B cell (primary cell): ENCODE measurements around the gene SLC26A8. TPM values are rescaled to one million over a fixed set of nuclear protein-coding genes. Genes with fewer than 3 reads are reported as not detected.

Experiments
- ATAC-seq: fragments of 200-7000 bp; cut with Tn5 transposase; one replicate; pipeline ENCODE4 v1.10.0; 2021; ENCODE audit warnings: low read depth, mild to moderate bottlenecking, moderate number of reproducible peaks, moderate library complexity
- CTCF ChIA-PET: fragments of 350-600 bp; sonication (Branson Sonifier 250); formaldehyde crosslinking; loops from one replicate; lab custom pipeline; 2021; ENCODE audit warnings: antibody characterized with exemption, inconsistent platforms; lab: Charles Lee
- POLR2A ChIA-PET: fragments of 350-600 bp; sonication (Branson Sonifier 250); formaldehyde crosslinking; loops from one replicate; lab custom pipeline; 2021; ENCODE audit warnings: antibody characterized with exemption; lab: Charles Lee
- DNase-seq: peaks from one replicate; pipeline ENCODE4 v3.0.0; 2013
- H2AFZ ChIP-seq: 2 replicates; pipeline ENCODE4 v1.6.1; 2012; ENCODE audit warnings: mild to moderate bottlenecking, low read depth, low read length; ENCODE audit not compliant: insufficient read depth, poor library complexity, severe bottlenecking
- H3K27ac ChIP-seq, 2 donors: 1 replicate in 1 of 2; 2 replicates in 1 of 2; pipeline ENCODE4 v1.5.1; 2012 to 2013; ENCODE audit warnings: low read length in 2 of 2, mild to moderate bottlenecking in 2 of 2, moderate library complexity in 1 of 2
- H3K27me3 ChIP-seq, 4 experiments: fragments of 200-600 bp in 1 of 4; sonication (generic) in 1 of 4; replicated peaks in 1 of 4; 1 replicate in 2 of 4; 2 replicates in 2 of 4; pipeline versions ENCODE4 v1.6.1 to v1.7.0; 2013 to 2016; ENCODE audit warnings: low read length in 3 of 4, mild to moderate bottlenecking in 2 of 4, mixed read lengths in 1 of 4, moderate library complexity in 1 of 4; ENCODE audit not compliant: insufficient read depth in 4 of 4, control insufficient read depth in 3 of 4; ENCODE audit errors: control extremely low read depth in 1 of 4
- H3K36me3 ChIP-seq, 2 experiments: replicated peaks in 1 of 2; 1 replicate in 1 of 2; 2 replicates in 1 of 2; pipeline versions ENCODE4 v1.6.1 to v1.7.1; 2013; ENCODE audit warnings: low read length in 1 of 2; ENCODE audit not compliant: insufficient read depth in 2 of 2, control insufficient read depth in 1 of 2; ENCODE audit errors: control extremely low read depth in 1 of 2, extremely low read depth in 1 of 2
- H3K4me1 ChIP-seq, 2 donors: fragments of 200-600 bp in 1 of 2; sonication (generic) in 1 of 2; 1 replicate in 1 of 2; 2 replicates in 1 of 2; pipeline versions ENCODE4 v1.5.1 to v1.6.1; 2013 to 2017; ENCODE audit warnings: low read length in 2 of 2; ENCODE audit not compliant: control insufficient read depth in 2 of 2, insufficient read depth in 2 of 2
- H3K4me2 ChIP-seq: replicated peaks from 2 replicates; pipeline ENCODE3; 2012; ENCODE audit warnings: mild to moderate bottlenecking, low read depth, low read length; ENCODE audit not compliant: poor library complexity, severe bottlenecking
- H3K4me3 ChIP-seq, 5 experiments: fragments of 200-600 bp in 1 of 5; sonication (generic) in 1 of 5; 1 replicate in 3 of 5; 2 replicates in 2 of 5; pipeline versions ENCODE4 v1.5.1 to v1.7.0; 2011 to 2016; ENCODE audit warnings: low read length in 4 of 5, mild to moderate bottlenecking in 4 of 5, low read depth in 2 of 5, control low read depth in 1 of 5, moderate library complexity in 1 of 5; ENCODE audit not compliant: insufficient read depth in 1 of 5; ENCODE audit errors: control extremely low read depth in 1 of 5, extremely low read depth in 1 of 5
- H3K79me2 ChIP-seq: fragments of 200-600 bp; sonication (generic); one replicate; pipeline ENCODE4 v1.6.0; 2016; ENCODE audit warnings: low read length; ENCODE audit not compliant: control insufficient read depth, insufficient read depth
- H3K9ac ChIP-seq: fragments of 200-600 bp; sonication (generic); 2 replicates; pipeline ENCODE4 v1.6.1; 2017; ENCODE audit warnings: mild to moderate bottlenecking, low read length, moderate library complexity
- H3K9me3 ChIP-seq, 3 donors: one replicate each; pipeline versions ENCODE4 v1.6.1 to v1.7.1; 2013; ENCODE audit warnings: low read length in 2 of 3; ENCODE audit not compliant: control insufficient read depth in 2 of 3, insufficient read depth in 1 of 3; ENCODE audit errors: control extremely low read depth in 1 of 3
- H4K20me1 ChIP-seq: 2 replicates; pipeline ENCODE4 v1.6.0; 2012; ENCODE audit warnings: mild to moderate bottlenecking, low read length; ENCODE audit not compliant: insufficient read depth, control insufficient read depth, poor library complexity, severe bottlenecking
- H3K27ac Mint-ChIP-seq: one replicate; pipeline ENCODE4 v1.8.0; 2021; ENCODE audit warnings: mixed read lengths
- H3K27me3 Mint-ChIP-seq: one replicate; pipeline ENCODE4 v1.8.0; 2021; ENCODE audit warnings: mixed read lengths
- H3K4me1 Mint-ChIP-seq: one replicate; pipeline ENCODE4 v1.8.0; 2021; ENCODE audit warnings: mixed read lengths
- H3K4me3 Mint-ChIP-seq: one replicate; pipeline ENCODE4 v1.8.0; 2021; ENCODE audit warnings: mixed read lengths
- H3K9me3 Mint-ChIP-seq: one replicate; pipeline ENCODE4 v1.8.0; 2022; ENCODE audit warnings: mixed read lengths; ENCODE audit not compliant: insufficient read depth
- EZH2 ChIP-seq: IDR thresholded peaks from 2 replicates; pipeline ENCODE4 v1.6.1; 2012; ENCODE audit warnings: borderline replicate concordance, low read depth, mild to moderate bottlenecking, moderate library complexity, low read length; ENCODE audit not compliant: insufficient read depth, poor library complexity, severe bottlenecking
- WGBS: methylation state at CpG from one replicate; pipeline ENCODE4 v1.1.5; 2013; ENCODE audit warnings: missing lambda C conversion rate; ENCODE audit not compliant: insufficient coverage; 5-methylcytosine and 5-hydroxymethylcytosine counted together
- intact Hi-C: fragments of 100-400 bp; cut with micrococcal nuclease; formaldehyde crosslinking; loops from one replicate; pipeline ENCODE4 v1.10.0; 2022
- polyA plus RNA-seq: library from polyadenylated mRNA; depleted of rRNA; stranded (reverse); fragments of >200 nt; gene quantifications from 2 replicates; pipeline ENCODE4 v1.2.3, GENCODE V29; 2012
- total RNA-seq, 2 donors: library from RNA; stranded (reverse); fragments of 120-200 nt in 1 of 2; gene quantifications; 1 replicate in 1 of 2; 2 replicates in 1 of 2; pipeline versions ENCODE4 v1.2.3 to v1.2.4, GENCODE V29; 2013 to 2022
- TF ChIP-seq, protein P1 (sequence below): fragments of 200-600 bp; IDR thresholded peaks from one replicate; pipeline ENCODE4 v1.8.0; 2022; ENCODE audit warnings: antibody characterized with exemption, mild to moderate bottlenecking

SLC26A8 gene
- total and polyA plus RNA-seq, 2 donors (not counting 1 experiment from before 2014, with no cell fraction given) = 0.01 TPM; not detected in 1

DNA sequence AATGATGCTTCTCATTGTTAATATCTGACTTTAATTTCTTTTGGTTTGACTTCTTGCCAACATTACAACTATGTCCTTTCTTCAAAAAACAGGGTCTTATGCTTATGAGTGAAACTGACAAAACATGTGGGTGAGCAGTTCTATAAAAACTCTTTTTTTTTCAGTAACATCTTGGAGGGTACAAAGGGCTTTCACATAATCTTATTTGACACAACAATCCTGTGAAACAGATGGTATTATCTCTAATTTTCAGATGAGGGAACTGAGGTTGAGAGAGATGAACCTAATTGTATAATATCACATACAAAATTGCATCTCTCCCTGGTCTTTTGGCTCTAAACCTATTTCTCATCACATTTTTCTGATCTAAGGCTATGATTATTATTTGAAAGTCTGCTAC is 41.5 kb upstream of the SLC26A8 start:
- H3K4me1 ChIP-seq = no peaks in the 10 kb centered on the region
- intact Hi-C loops = no loop called here
- CTCF ChIA-PET = interaction anchor here (0.8 kb wide), 1 partner anchor 8 kb away, joined by 3 read pairs; no protein-coding TSS in a partner anchor
- DNase-seq (no peak), ATAC-seq (no peak)
- no peaks in the 10 kb centered on the region for H3K9me3 ChIP-seq
- Mint-ChIP-seq H3K27ac (no peak overlapping the region), H3K4me3 (no peak overlapping the region), H3K4me1 (peaks cover 32% of the 10 kb centered on the region), H3K9me3 (no peaks in the 10 kb centered on the region), H3K27me3 (no peaks in the 10 kb centered on the region)
- no peak overlapping the region for H3K4me3 ChIP-seq
- H3K9ac ChIP-seq = no peak overlapping the region
- peaks cover 63% of the 10 kb centered on the region for H3K79me2 ChIP-seq
- peaks cover 0 to 15% of the 10 kb centered on the region in 2 experiments for H3K36me3 ChIP-seq
- H3K27me3 ChIP-seq = no peaks in the 10 kb centered on the region
- H4K20me1 ChIP-seq = peaks cover 50% of the 10 kb centered on the region
- no peak for TF ChIP-seq EZH2
- TF ChIP-seq, protein P1, sequence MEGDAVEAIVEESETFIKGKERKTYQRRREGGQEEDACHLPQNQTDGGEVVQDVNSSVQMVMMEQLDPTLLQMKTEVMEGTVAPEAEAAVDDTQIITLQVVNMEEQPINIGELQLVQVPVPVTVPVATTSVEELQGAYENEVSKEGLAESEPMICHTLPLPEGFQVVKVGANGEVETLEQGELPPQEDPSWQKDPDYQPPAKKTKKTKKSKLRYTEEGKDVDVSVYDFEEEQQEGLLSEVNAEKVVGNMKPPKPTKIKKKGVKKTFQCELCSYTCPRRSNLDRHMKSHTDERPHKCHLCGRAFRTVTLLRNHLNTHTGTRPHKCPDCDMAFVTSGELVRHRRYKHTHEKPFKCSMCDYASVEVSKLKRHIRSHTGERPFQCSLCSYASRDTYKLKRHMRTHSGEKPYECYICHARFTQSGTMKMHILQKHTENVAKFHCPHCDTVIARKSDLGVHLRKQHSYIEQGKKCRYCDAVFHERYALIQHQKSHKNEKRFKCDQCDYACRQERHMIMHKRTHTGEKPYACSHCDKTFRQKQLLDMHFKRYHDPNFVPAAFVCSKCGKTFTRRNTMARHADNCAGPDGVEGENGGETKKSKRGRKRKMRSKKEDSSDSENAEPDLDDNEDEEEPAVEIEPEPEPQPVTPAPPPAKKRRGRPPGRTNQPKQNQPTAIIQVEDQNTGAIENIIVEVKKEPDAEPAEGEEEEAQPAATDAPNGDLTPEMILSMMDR = no peak
- POLR2A ChIA-PET = no interaction called here
- no peak overlapping the region for H2AFZ ChIP-seq
- no peak overlapping the region for H3K27ac ChIP-seq
- H3K4me2 ChIP-seq = no peak overlapping the region

DNA sequence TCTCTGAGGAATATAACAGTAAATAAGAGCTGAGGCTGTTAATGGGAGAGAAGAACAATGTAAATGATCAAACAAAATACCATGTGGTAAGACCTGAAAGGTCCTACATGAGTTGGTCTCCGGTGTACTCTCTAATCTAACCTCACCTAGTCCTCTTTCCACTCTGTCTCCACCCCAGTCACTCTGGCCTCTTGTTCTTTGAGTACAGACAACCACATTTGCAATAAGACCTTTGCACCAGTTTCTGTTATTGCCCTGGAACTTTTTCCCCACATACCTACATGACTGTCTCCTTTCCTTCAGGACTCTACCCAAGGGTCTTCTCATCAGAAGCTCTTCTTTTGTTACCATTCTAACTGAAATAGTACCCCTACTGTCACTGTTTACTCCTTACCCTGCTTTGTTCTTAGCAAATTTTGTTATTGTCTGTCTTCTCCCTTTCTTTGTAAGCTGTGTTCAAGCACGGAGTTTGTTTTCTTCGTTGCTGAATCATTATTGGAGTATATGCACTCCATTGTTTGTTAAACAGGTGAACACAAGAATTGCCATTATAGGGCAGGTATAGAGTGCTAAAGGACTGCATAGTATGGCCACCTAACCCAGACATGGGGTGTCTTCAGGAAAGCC is 40.4 kb upstream of the SLC26A8 start:
- H3K4me1 Mint-ChIP-seq = peaks cover 29% of the 10 kb centered on the region

More for the DNA sequence above, 40.4 kb upstream of the SLC26A8 start:
- H3K27me3 ChIP-seq = no peaks in the 10 kb centered on the region
- Mint-ChIP-seq H3K4me3 (no peak overlapping the region), H3K27ac (peak overlapping the region; percentile 3), H3K9me3 (no peaks in the 10 kb centered on the region), H3K27me3 (no peaks in the 10 kb centered on the region)
- H3K4me1 ChIP-seq = no peaks in the 10 kb centered on the region
- ATAC-seq (no peak), DNase-seq (no peak)
- H3K36me3 ChIP-seq = peaks cover 0 to 25% of the 10 kb centered on the region in 2 experiments
- peaks cover 59% of the 10 kb centered on the region for H4K20me1 ChIP-seq
- CTCF ChIA-PET = interaction anchor here (0.8 kb wide), 1 partner anchor 9 kb away, joined by 3 read pairs; no protein-coding TSS in a partner anchor
- 100% methylated on average over 3 of the region's 3 CpGs for WGBS
- H3K9ac ChIP-seq = no peak overlapping the region
- TF ChIP-seq, protein P1 = no peak
- TF ChIP-seq EZH2 = no peak
- H2AFZ ChIP-seq = no peak overlapping the region
- POLR2A ChIA-PET = no interaction called here
- no peak overlapping the region for H3K27ac ChIP-seq
- H3K4me2 ChIP-seq = no peak overlapping the region
- H3K4me3 ChIP-seq = no peak overlapping the region
- no peaks in the 10 kb centered on the region for H3K9me3 ChIP-seq
- intact Hi-C loops = no loop called here
- peaks cover 68% of the 10 kb centered on the region for H3K79me2 ChIP-seq
